HEK293T (cell line): ENCODE measurements around the gene DEDD2.

Experiments
- CTCF ChIA-PET: fragments of 350-600 bp; formaldehyde crosslinking; extraction: SDS; loops from one replicate; lab custom pipeline; 2021; ENCODE audit warnings: antibody characterized with exemption, inconsistent platforms; lab: Yijun Ruan, JAX
- POLR2A ChIA-PET: fragments of 350-600 bp; formaldehyde crosslinking; extraction: SDS; loops from one replicate; lab custom pipeline; 2020; ENCODE audit warnings: antibody characterized with exemption, inconsistent platforms; lab: Yijun Ruan, JAX
- DNase-seq: peaks from one replicate; pipeline ENCODE4 v3.0.0; 2012; ENCODE audit warnings: mixed read lengths; ENCODE audit errors: extremely low spot score
- ARNT ChIP-seq: fragments of 450-650 bp; IDR thresholded peaks from 2 replicates; pipeline ENCODE4 v1.6.1; 2017; ENCODE audit warnings: mild to moderate bottlenecking
- BHLHE40 ChIP-seq: fragments of 450-650 bp; IDR thresholded peaks from 2 replicates; pipeline ENCODE4 v1.6.1; 2016; ENCODE audit warnings: mild to moderate bottlenecking, moderate library complexity, borderline replicate concordance
- CTBP1 ChIP-seq: fragments of 450-650 bp; IDR thresholded peaks from 2 replicates; pipeline ENCODE4 v1.6.1; 2016; ENCODE audit warnings: borderline replicate concordance
- ELF4 ChIP-seq: fragments of 450-650 bp; IDR thresholded peaks from 2 replicates; pipeline ENCODE4 v1.6.1; 2017; ENCODE audit warnings: antibody characterized with exemption
- FOXA1 ChIP-seq: fragments of 450-650 bp; IDR thresholded peaks from 2 replicates; pipeline ENCODE4 v1.6.1; 2016; ENCODE audit warnings: mild to moderate bottlenecking
- FOXK2 ChIP-seq: fragments of 450-650 bp; IDR thresholded peaks from 2 replicates; pipeline ENCODE4 v1.6.1; 2016; ENCODE audit warnings: mild to moderate bottlenecking
- FOXM1 ChIP-seq: fragments of 450-650 bp; IDR thresholded peaks from 2 replicates; pipeline ENCODE4 v1.6.1; 2017; ENCODE audit warnings: mild to moderate bottlenecking, borderline replicate concordance
- HDGF ChIP-seq: fragments of 450-650 bp; IDR thresholded peaks from 2 replicates; pipeline ENCODE4 v1.6.1; 2017; ENCODE audit warnings: antibody characterized with exemption, borderline replicate concordance
- L3MBTL2 ChIP-seq: fragments of 450-650 bp; conservative IDR thresholded peaks from 2 replicates; pipeline ENCODE4 v1.6.1; 2016; ENCODE audit warnings: mild to moderate bottlenecking
- LEF1 ChIP-seq: fragments of 450-650 bp; IDR thresholded peaks from 2 replicates; pipeline ENCODE4 v1.6.1; 2017; ENCODE audit warnings: mild to moderate bottlenecking, borderline replicate concordance
- NFRKB ChIP-seq: fragments of 450-650 bp; IDR thresholded peaks from 2 replicates; pipeline ENCODE4 v1.6.1; 2016; ENCODE audit warnings: mild to moderate bottlenecking, moderate library complexity
- PKNOX1 ChIP-seq: fragments of 450-650 bp; IDR thresholded peaks from 2 replicates; pipeline ENCODE4 v1.6.1; 2016
- SP1 ChIP-seq: fragments of 450-650 bp; IDR thresholded peaks from 2 replicates; pipeline ENCODE4 v1.6.1; 2017
- SUZ12 ChIP-seq: fragments of 450-650 bp; IDR thresholded peaks from 2 replicates; pipeline ENCODE4 v1.6.1; 2016; ENCODE audit warnings: mild to moderate bottlenecking
- TARDBP ChIP-seq: fragments of 450-650 bp; IDR thresholded peaks from 2 replicates; pipeline ENCODE4 v1.6.1; 2016
- ZNF384 ChIP-seq: fragments of 450-650 bp; IDR thresholded peaks from 2 replicates; pipeline ENCODE4 v1.6.1; 2016

The DEDD2 gene

DNA sequence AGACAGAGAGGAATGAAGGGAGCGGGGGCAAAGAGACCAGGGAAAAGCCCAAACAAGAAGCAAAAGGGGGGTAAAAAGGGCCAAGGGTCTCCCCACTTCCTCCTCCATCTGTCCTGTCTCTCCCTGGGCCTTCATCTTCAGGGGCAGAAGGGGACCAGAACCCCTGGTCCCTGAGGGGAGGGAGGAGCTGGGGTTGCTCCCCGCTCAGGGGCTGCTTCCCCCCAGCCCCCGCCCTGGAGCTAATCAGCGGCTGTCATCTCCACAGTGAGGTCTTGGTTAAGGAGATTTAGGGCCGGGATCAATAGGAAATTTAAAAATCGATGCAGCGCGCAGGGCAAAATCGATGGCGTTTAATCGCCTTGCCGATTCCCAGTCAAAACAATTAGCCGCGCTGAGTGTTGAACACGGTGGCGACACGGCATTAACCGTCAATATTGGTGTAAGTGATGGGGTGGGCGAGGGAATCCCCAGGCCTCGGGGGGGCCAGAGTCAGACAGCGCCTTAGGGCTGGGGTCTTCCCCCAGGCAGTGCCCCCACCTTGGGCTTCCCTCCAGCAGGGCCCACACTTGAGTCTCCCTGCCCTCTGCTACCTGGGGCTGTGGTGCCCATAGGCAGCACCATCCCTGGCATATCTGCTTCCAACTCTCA, 55.7 kb downstream of the DEDD2 start:
- TF ChIP-seq NFRKB (no peak), BHLHE40 (no peak), SUZ12 (no peak), HDGF (no peak), CTBP1 (no peak), SP1 (no peak), PKNOX1 (no peak), ZNF384 (no peak)
- DNase-seq, result no peak
- ChIA-PET CTCF (no interaction called here), POLR2A (no interaction called here)

DNA sequence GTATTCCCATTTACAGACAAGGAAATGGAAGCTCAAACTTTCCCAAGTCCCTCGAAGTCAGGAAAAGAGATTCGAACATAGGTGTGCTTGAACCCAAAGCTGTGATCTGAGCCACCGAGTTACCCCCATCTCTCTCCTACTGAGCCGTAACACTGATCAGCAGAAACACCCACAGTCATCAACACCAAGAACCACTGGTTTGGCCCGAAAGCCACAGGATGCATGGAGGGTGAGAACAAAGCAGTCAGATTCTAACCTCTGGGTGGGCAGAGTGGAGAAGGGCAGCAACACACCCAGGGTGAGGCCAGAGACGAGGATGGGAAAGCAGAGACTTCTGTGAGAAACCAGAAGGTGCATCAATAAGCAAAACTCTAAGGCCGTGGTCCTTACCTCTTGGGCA, 57.5 kb downstream of the DEDD2 start:
- no peak for DNase-seq
- POLR2A ChIA-PET, result no interaction called here
- CTCF ChIA-PET, result no interaction called here
- no peak for TF ChIP-seq FOXK2
- no peak for TF ChIP-seq BHLHE40
- no peak for TF ChIP-seq TARDBP
- TF ChIP-seq ARNT, result no peak
- no peak for TF ChIP-seq SP1
- no peak for TF ChIP-seq LEF1
- no peak for TF ChIP-seq PKNOX1
- TF ChIP-seq HDGF, result no peak
- TF ChIP-seq FOXM1, result no peak

DNA sequence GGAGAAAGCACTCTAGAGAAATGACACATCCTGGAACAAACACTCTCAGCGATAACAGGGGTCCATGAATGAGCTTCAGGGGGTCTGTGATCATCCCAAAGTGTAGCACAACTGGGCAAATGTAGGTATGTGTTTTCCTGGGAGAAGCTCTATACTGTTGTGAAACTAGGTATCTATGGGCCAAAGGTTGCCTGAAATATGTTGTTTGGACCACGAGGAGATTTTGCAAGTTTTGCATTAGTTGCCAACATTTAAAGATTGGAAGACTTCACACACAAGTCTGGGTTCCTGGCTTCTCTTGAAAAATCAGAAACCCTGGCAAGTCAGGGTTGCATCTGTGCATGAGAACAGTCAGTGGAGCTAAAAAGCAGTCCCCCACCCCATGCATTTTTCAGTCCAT, 58.6 kb downstream of the DEDD2 start:
- ChIA-PET POLR2A (no interaction called here), CTCF (no interaction called here)
- no peak for TF ChIP-seq LEF1
- no peak for TF ChIP-seq NFRKB
- no peak for TF ChIP-seq FOXM1
- no peak for TF ChIP-seq BHLHE40
- TF ChIP-seq CTBP1, result no peak
- no peak for TF ChIP-seq FOXK2
- no peak for TF ChIP-seq ZNF384
- DNase-seq, result no peak

DNA sequence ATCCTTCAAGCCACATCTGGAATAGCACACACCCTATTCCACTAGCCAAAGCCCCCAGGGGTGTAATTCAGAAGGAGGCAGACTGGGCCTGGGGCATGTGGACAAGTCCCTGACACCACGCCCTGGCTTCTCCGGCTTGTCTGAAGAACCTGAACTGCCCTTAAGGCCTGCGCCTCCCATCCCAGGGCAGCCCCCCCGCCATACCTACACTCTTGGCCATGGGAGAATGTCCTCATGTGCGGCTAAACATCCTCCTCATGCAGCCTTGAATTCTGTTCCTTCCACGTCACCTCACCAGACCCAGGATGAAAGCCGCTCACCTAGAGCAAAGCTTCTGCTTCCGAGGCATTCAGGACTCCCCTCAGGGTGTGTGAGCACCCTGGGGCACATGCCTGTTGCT, 60.9 kb downstream of the DEDD2 start:
- CTCF ChIA-PET, result no interaction called here
- no peak for DNase-seq
- POLR2A ChIA-PET, result no interaction called here
- no peak for TF ChIP-seq L3MBTL2
- TF ChIP-seq HDGF, result no peak
- no peak for TF ChIP-seq SP1
- no peak for TF ChIP-seq ARNT
- TF ChIP-seq FOXM1, result no peak
- no peak for TF ChIP-seq NFRKB
- TF ChIP-seq PKNOX1, result no peak
- TF ChIP-seq LEF1, result no peak
- TF ChIP-seq ZNF384, result no peak
- no peak for TF ChIP-seq CTBP1
- TF ChIP-seq SUZ12, result no peak
- TF ChIP-seq TARDBP, result no peak
- no peak for TF ChIP-seq FOXA1
- TF ChIP-seq FOXK2, result no peak
- TF ChIP-seq ELF4, result no peak
- TF ChIP-seq BHLHE40, result no peak

DNA sequence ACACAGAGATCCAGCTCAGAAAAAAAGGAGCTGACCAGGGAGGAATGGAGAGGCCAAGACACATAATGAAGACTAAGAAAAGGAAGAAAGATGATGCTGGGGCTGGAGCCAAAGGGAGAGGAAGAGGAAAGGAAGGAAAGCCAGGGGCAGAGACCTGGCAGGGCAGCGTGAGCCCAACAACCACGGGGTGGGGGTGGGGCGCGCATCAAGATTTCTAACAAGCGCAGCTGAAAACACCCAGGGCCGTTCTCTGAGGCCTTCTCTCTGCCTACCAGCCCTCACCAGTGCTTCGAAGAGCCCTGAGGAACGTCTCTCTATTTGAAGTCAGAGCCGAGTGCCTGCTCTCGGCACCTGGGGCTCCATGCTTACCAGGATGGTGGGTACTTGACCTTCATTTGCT, 61.7 kb downstream of the DEDD2 start:
- DNase-seq, result no peak

More for the DNA sequence above, 61.7 kb downstream of the DEDD2 start:
- TF ChIP-seq ZNF384 (no peak), CTBP1 (no peak), LEF1 (no peak), FOXK2 (no peak), ARNT (no peak), HDGF (no peak), PKNOX1 (no peak), ELF4 (no peak), L3MBTL2 (no peak), BHLHE40 (no peak), NFRKB (no peak), TARDBP (no peak)
- CTCF ChIA-PET, result no interaction called here
- POLR2A ChIA-PET, result no interaction called here
